Naive thymus-derived CD4-positive, alpha-beta T cell (primary cell): ENCODE data around the gene DGKH. TPM values are rescaled to one million over a fixed set of nuclear protein-coding genes. Genes with fewer than 3 reads are reported as not detected.

Source experiments
- ATAC-seq: fragments of 150-1000 bp; cut with Tn5 transposase; 2 replicates; pipeline ENCODE4 v1.10.0; 2021; ENCODE audit warnings: mild to moderate bottlenecking, moderate library complexity
- CTCF ChIA-PET: fragments of 350-600 bp; sonication (Branson Sonifier 250); formaldehyde crosslinking; loops from one replicate; lab custom pipeline; 2021; ENCODE audit warnings: antibody characterized with exemption; lab: Charles Lee
- POLR2A ChIA-PET: fragments of 350-600 bp; sonication (Branson Sonifier 250); formaldehyde crosslinking; loops from one replicate; lab custom pipeline; 2021; ENCODE audit warnings: antibody characterized with exemption, inconsistent platforms; lab: Charles Lee
- DNase-seq, 9 donors: peaks; one replicate each; pipeline versions ENCODE4 v3.0.0 to v3.0.0-alpha.2; 2020 to 2022; ENCODE audit warnings: mixed read lengths in 1 of 9
- H3K27ac ChIP-seq: one replicate; pipeline ENCODE4 v1.7.0; 2013; ENCODE audit warnings: mild to moderate bottlenecking, low read depth, low read length, moderate library complexity
- H3K27me3 ChIP-seq, 2 donors: one replicate each; pipeline ENCODE4 v1.7.0; 2013; ENCODE audit warnings: low read length in 2 of 2, mild to moderate bottlenecking in 2 of 2, moderate library complexity in 2 of 2; ENCODE audit not compliant: control insufficient read depth in 2 of 2, insufficient read depth in 2 of 2
- H3K36me3 ChIP-seq, 3 experiments: 1 replicate in 2 of 3; 2 replicates in 1 of 3; pipeline ENCODE4 v1.7.0; 2013; ENCODE audit warnings: low read length in 3 of 3, mild to moderate bottlenecking in 3 of 3, moderate library complexity in 1 of 3; ENCODE audit not compliant: insufficient read depth in 3 of 3, control insufficient read depth in 2 of 3
- H3K4me1 ChIP-seq, 2 donors: one replicate each; pipeline ENCODE4 v1.7.0; 2013; ENCODE audit warnings: low read length in 2 of 2, mild to moderate bottlenecking in 2 of 2, moderate library complexity in 1 of 2; ENCODE audit not compliant: control insufficient read depth in 2 of 2, insufficient read depth in 2 of 2
- H3K4me3 ChIP-seq: 2 replicates; pipeline ENCODE4 v1.7.0; 2013; ENCODE audit warnings: mild to moderate bottlenecking, low read length
- H3K9me3 ChIP-seq, 3 experiments: 1 replicate in 2 of 3; 2 replicates in 1 of 3; pipeline ENCODE4 v1.7.0; 2013; ENCODE audit warnings: low read length in 3 of 3; ENCODE audit not compliant: control insufficient read depth in 2 of 3
- H3K27ac Mint-ChIP-seq, 9 donors: one replicate each; pipeline ENCODE4 v1.8.0; 2020 to 2022; ENCODE audit warnings: mixed read lengths in 9 of 9, mild to moderate bottlenecking in 8 of 9, moderate library complexity in 5 of 9, inconsistent platforms in 2 of 9
- H3K27me3 Mint-ChIP-seq, 5 donors: one replicate each; pipeline ENCODE4 v1.8.0; 2021 to 2022; ENCODE audit warnings: mixed read lengths in 5 of 5, mild to moderate bottlenecking in 1 of 5
- H3K36me3 Mint-ChIP-seq, 5 donors: one replicate each; pipeline ENCODE4 v1.8.0; 2020 to 2022; ENCODE audit warnings: mixed read lengths in 5 of 5, mild to moderate bottlenecking in 3 of 5, inconsistent platforms in 1 of 5
- H3K4me1 Mint-ChIP-seq, 7 donors: one replicate each; pipeline ENCODE4 v1.8.0; 2020 to 2022; ENCODE audit warnings: mixed read lengths in 7 of 7, mild to moderate bottlenecking in 3 of 7, inconsistent platforms in 1 of 7
- H3K4me3 Mint-ChIP-seq, 10 donors: one replicate each; pipeline ENCODE4 v1.8.0; 2020 to 2022; ENCODE audit warnings: mild to moderate bottlenecking in 10 of 10, mixed read lengths in 10 of 10, moderate library complexity in 6 of 10, inconsistent platforms in 2 of 10
- H3K9me3 Mint-ChIP-seq, 11 donors: one replicate each; pipeline ENCODE4 v1.8.0; 2020 to 2022; ENCODE audit warnings: mixed read lengths in 11 of 11, mild to moderate bottlenecking in 4 of 11, inconsistent platforms in 1 of 11, moderate library complexity in 1 of 11
- intact Hi-C, 2 donors: fragments of 100-400 bp; cut with micrococcal nuclease; formaldehyde crosslinking; loops; one replicate each; pipeline ENCODE4 v1.15.1; 2023
- polyA plus RNA-seq, 2 donors: library from polyadenylated mRNA; unstranded; fragments of 300-500 nt; fragmentation: Illumina TruSeq; gene quantifications; one replicate each; pipeline ENCODE4 v1.2.3, GENCODE V29; 2021
- total RNA-seq, 6 experiments: library from RNA in 5 of 6; stranded (reverse) in 5 of 6; gene quantifications; 1 replicate in 5 of 6; 2 replicates in 1 of 6; pipeline ENCODE4 v1.2.3 and lab custom pipeline; 2021 to 2026

The DGKH gene
- total and polyA plus RNA-seq, 7 experiments from 2014 or later = 0.85 to 16.4 (median 6.8) TPM

GRCh38 chr13:42110410-42111155, 62.1 kb downstream of the DGKH start:
- no peak overlapping the region for H3K27ac Mint-ChIP-seq
- POLR2A ChIA-PET = no interaction called here

GRCh38 chr13:42112864-42113263, 64.4 kb downstream of the DGKH start:
- ATAC-seq (no peak), DNase-seq (no peak)
- ChIA-PET CTCF (interaction anchor here (0.6 to 6.4 kb wide), 5 partner anchors 167 to 453 kb away, joined by 3 to 44 read pairs (median 5); no protein-coding TSS in a partner anchor), POLR2A (interaction anchor here (0.7 to 0.8 kb wide), 2 partner anchors 12 to 523 kb away, joined by 3 read pairs; no protein-coding TSS in a partner anchor)
- Histone ChIP-seq H3K27ac (no peak overlapping the region), H3K4me3 (no peak overlapping the region), H3K4me1 (no peaks in the 10 kb centered on the region), H3K9me3 (no peaks in the 10 kb centered on the region), H3K36me3 (no peaks in the 10 kb centered on the region), H3K27me3 (no peaks in the 10 kb centered on the region)
- peaks cover 4 to 9% (median 7%) of the 10 kb centered on the region in 7 donors for H3K4me1 Mint-ChIP-seq
- no peak overlapping the region for H3K27ac Mint-ChIP-seq
- no peaks in the 10 kb centered on the region for H3K36me3 Mint-ChIP-seq
- H3K9me3 Mint-ChIP-seq = no peaks in the 10 kb centered on the region
- intact Hi-C loops = no loop called here
- H3K4me3 Mint-ChIP-seq = no peak overlapping the region
- H3K27me3 Mint-ChIP-seq = no peaks in the 10 kb centered on the region

More at GRCh38 chr13:42110410-42111155, 62.1 kb downstream of the DGKH start:
- no peaks in the 10 kb centered on the region for H3K36me3 ChIP-seq
- no peaks in the 10 kb centered on the region for H3K9me3 ChIP-seq
- ATAC-seq = peak; percentile 90
- H3K27me3 ChIP-seq = no peaks in the 10 kb centered on the region
- H3K27ac ChIP-seq = no peak overlapping the region
- H3K4me1 ChIP-seq = no peaks in the 10 kb centered on the region
- Mint-ChIP-seq H3K27me3 (no peaks in the 10 kb centered on the region), H3K4me3 (no peak overlapping the region), H3K36me3 (no peaks in the 10 kb centered on the region), H3K9me3 (no peaks in the 10 kb centered on the region), H3K4me1 (peaks cover 4 to 9% (median 7%) of the 10 kb centered on the region in 7 donors)
- no peak overlapping the region for H3K4me3 ChIP-seq
- CTCF ChIA-PET = interaction anchor here (0.7 to 6.4 kb wide), 3 partner anchors 14 to 442 kb away, joined by 3 to 44 read pairs (median 6); no protein-coding TSS in a partner anchor
- intact Hi-C loops = loop anchor here (1.0 to 2.0 kb wide), 11 partner anchors 62 to 1056 kb away; partner anchors contain the start of gene DGKH (in 2 of the 2)
- DNase-seq = peak in 7 of 9 donors; percentile 30 to 78 (median 65)

GRCh38 chr13:42113478-42113877, 65.0 kb downstream of the DGKH start:
- ATAC-seq (no peak), DNase-seq (no peak)
- POLR2A ChIA-PET = no interaction called here
- peaks cover 4 to 9% (median 7%) of the 10 kb centered on the region in 7 donors for H3K4me1 Mint-ChIP-seq
- intact Hi-C loops = no loop called here
- peaks cover 0 to 4% (median 0%) of the 10 kb centered on the region in 5 donors for H3K36me3 Mint-ChIP-seq
- no peak overlapping the region for H3K27ac Mint-ChIP-seq
- Histone ChIP-seq H3K36me3 (no peaks in the 10 kb centered on the region), H3K27me3 (no peaks in the 10 kb centered on the region), H3K4me3 (no peak overlapping the region), H3K4me1 (no peaks in the 10 kb centered on the region), H3K9me3 (no peaks in the 10 kb centered on the region), H3K27ac (no peak overlapping the region)
- H3K9me3 Mint-ChIP-seq = no peaks in the 10 kb centered on the region
- H3K4me3 Mint-ChIP-seq = no peak overlapping the region
- CTCF ChIA-PET = interaction anchor here (0.6 to 6.4 kb wide), 3 partner anchors 168 to 445 kb away, joined by 5 to 44 read pairs (median 6); no protein-coding TSS in a partner anchor
- no peaks in the 10 kb centered on the region for H3K27me3 Mint-ChIP-seq

- Histone ChIP-seq H3K4me3 (no peak overlapping the region), H3K27ac (no peak overlapping the region), H3K9me3 (no peaks in the 10 kb centered on the region), H3K4me1 (no peaks in the 10 kb centered on the region), H3K27me3 (no peaks in the 10 kb centered on the region), H3K36me3 (no peaks in the 10 kb centered on the region)
- peaks cover 4 to 9% (median 7%) of the 10 kb centered on the region in 7 donors for H3K4me1 Mint-ChIP-seq
- ChIA-PET CTCF (interaction anchor here (0.7 to 6.4 kb wide), 3 partner anchors 8 to 446 kb away, joined by 3 to 44 read pairs (median 3); no protein-coding TSS in a partner anchor), POLR2A (no interaction called here)
- intact Hi-C loops = no loop called here
- no peak overlapping the region for H3K27ac Mint-ChIP-seq
- H3K4me3 Mint-ChIP-seq = no peak overlapping the region
- no peaks in the 10 kb centered on the region for H3K27me3 Mint-ChIP-seq
- peaks cover 0 to 6% (median 0%) of the 10 kb centered on the region in 5 donors for H3K36me3 Mint-ChIP-seq
- ATAC-seq = no peak
- no peak for DNase-seq
- no peaks in the 10 kb centered on the region for H3K9me3 Mint-ChIP-seq
Measured at GRCh38 chr13:42114278-42114677, 65.8 kb downstream of the DGKH start.

- ATAC-seq (no peak), DNase-seq (no peak)
- Mint-ChIP-seq H3K4me1 (peaks cover 5 to 9% (median 7%) of the 10 kb centered on the region in 7 donors), H3K27ac (no peak overlapping the region), H3K36me3 (peaks cover 0 to 6% (median 0%) of the 10 kb centered on the region in 5 donors), H3K4me3 (no peak overlapping the region), H3K9me3 (no peaks in the 10 kb centered on the region), H3K27me3 (no peaks in the 10 kb centered on the region)
- CTCF ChIA-PET = interaction anchor here (0.9 kb wide), 1 partner anchor 9 kb away, joined by 3 read pairs; no protein-coding TSS in a partner anchor
- intact Hi-C loops = no loop called here
- POLR2A ChIA-PET = no interaction called here
- H3K9me3 ChIP-seq = no peaks in the 10 kb centered on the region
- H3K36me3 ChIP-seq = no peaks in the 10 kb centered on the region
- H3K4me1 ChIP-seq = no peaks in the 10 kb centered on the region
- no peak overlapping the region for H3K4me3 ChIP-seq
- H3K27me3 ChIP-seq = no peaks in the 10 kb centered on the region
- H3K27ac ChIP-seq = no peak overlapping the region
Measured at GRCh38 chr13:42114912-42115311, 66.5 kb downstream of the DGKH start.

GRCh38 chr13:42116225-42116624, 67.8 kb downstream of the DGKH start:
- Mint-ChIP-seq H3K27ac (no peak overlapping the region), H3K9me3 (no peaks in the 10 kb centered on the region), H3K27me3 (no peaks in the 10 kb centered on the region), H3K4me1 (peaks cover 0 to 3% (median 0%) of the 10 kb centered on the region in 7 donors), H3K4me3 (no peak overlapping the region), H3K36me3 (peaks cover 0 to 6% (median 0%) of the 10 kb centered on the region in 5 donors)
- no peaks in the 10 kb centered on the region for H3K4me1 ChIP-seq
- no peak overlapping the region for H3K27ac ChIP-seq
- ATAC-seq (no peak), DNase-seq (no peak)
- ChIA-PET CTCF (no interaction called here), POLR2A (interaction anchor here (0.5 kb wide), 1 partner anchor 9 kb away, joined by 4 read pairs; no protein-coding TSS in a partner anchor)
- no peaks in the 10 kb centered on the region for H3K36me3 ChIP-seq
- no peak overlapping the region for H3K4me3 ChIP-seq
- intact Hi-C loops = no loop called here
- no peaks in the 10 kb centered on the region for H3K27me3 ChIP-seq
- no peaks in the 10 kb centered on the region for H3K9me3 ChIP-seq
